ENCODE results near the gene FNDC10.
"Not testable (repeated sequence)": the region's sequence is repeated elsewhere in the genome, so short reads cannot be mapped to it uniquely, and the experiment has no call there.

- TF ChIP-seq POLR2A (IDR thresholded peaks at IDR 0.05; ENCODE audit: low read length); GATA1 (IDR thresholded peaks at IDR 0.05; ENCODE audit: low read depth, low read length): not testable (repeated sequence)
Observed at GRCh38 chr1:1637479-1637875, 37.5 kb upstream of the FNDC10 start.

Data from erythroblast (primary cell).